Activated T-cell treated with anti-CD3 and anti-CD28 coated beads, Interleukin-2, amount 50 U/mL, for 4 hours (primary cell): ENCODE results near the gene CHRD. TPM values are rescaled to one million over a fixed set of nuclear protein-coding genes. Genes with fewer than 3 reads are reported as not detected.

ENCODE experiments used
- ATAC-seq, 2 donors: fragments of 200-7000 bp; cut with Tn5 transposase; one replicate each; pipeline ENCODE4 v1.10.0; 2021
- DNase-seq: peaks from one replicate; pipeline ENCODE4 v3.0.0-alpha.2; 2020
- H3K27me3 Mint-ChIP-seq: one replicate; pipeline ENCODE4 v1.8.0; 2021; ENCODE audit warnings: low read depth, mixed read lengths
- H3K36me3 Mint-ChIP-seq: one replicate; pipeline ENCODE4 v1.8.0; 2022; ENCODE audit warnings: mixed read lengths; ENCODE audit not compliant: insufficient read depth
- H3K4me1 Mint-ChIP-seq: one replicate; pipeline ENCODE4 v1.8.0; 2021; ENCODE audit warnings: low read depth, mixed read lengths
- H3K4me3 Mint-ChIP-seq: one replicate; pipeline ENCODE4 v1.8.0; 2021; ENCODE audit warnings: mild to moderate bottlenecking, moderate library complexity, mixed read lengths
- H3K9me3 Mint-ChIP-seq: one replicate; pipeline ENCODE4 v1.8.0; 2021; ENCODE audit warnings: mixed read lengths
- total RNA-seq, 3 donors: library from RNA; stranded (reverse); gene quantifications; one replicate each; pipeline ENCODE4 v1.2.1, GENCODE V29; 2021

CHRD gene
- total RNA-seq, 3 donors from 2014 or later = 0.11 to 0.33 TPM; not detected in 1

GRCh38 chr3:184389384-184389783, 9.5 kb downstream of the CHRD start:
- ATAC-seq (no peak), DNase-seq (no peak)
- no peaks in the 10 kb centered on the region for H3K4me1 Mint-ChIP-seq
- no peak overlapping the region for H3K4me3 Mint-ChIP-seq
- peaks cover 21% of the 10 kb centered on the region for H3K27me3 Mint-ChIP-seq
- no peaks in the 10 kb centered on the region for H3K36me3 Mint-ChIP-seq
- H3K9me3 Mint-ChIP-seq = no peaks in the 10 kb centered on the region

DNA sequence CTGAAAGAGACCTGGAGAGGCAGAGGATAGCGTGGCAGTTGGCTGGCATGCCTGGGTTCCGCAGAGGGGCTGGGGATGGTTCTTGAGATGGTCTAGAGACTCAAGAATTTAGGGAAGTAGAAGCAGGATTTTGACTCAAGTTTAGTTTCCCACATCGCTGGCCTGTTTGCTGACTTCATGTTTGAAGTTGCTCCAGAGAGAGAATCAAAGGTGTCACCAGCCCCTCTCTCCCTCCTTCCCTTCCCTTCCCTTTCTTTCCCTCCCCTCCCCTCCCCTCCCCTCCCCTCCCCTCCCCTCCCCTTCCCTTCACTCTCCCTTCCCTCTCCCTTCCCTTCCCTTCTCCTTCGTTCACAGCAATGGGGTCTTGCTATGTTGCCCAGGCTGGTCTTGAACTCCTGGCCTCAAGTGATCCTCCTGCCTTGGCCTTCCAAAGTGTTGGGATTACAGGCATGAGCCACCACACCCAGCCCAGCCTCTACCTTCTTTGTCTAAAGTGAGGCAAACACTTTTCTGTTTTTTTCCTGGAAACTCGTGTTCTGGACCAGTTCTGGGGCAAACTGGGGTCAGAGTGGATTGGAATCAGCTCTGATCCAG, 10.2 kb downstream of the CHRD start:
- H3K9me3 Mint-ChIP-seq = no peaks in the 10 kb centered on the region
- DNase-seq (no peak), ATAC-seq (no peak)
- no peaks in the 10 kb centered on the region for H3K4me1 Mint-ChIP-seq
- peaks cover 19% of the 10 kb centered on the region for H3K27me3 Mint-ChIP-seq
- H3K4me3 Mint-ChIP-seq = no peak overlapping the region
- H3K36me3 Mint-ChIP-seq = no peaks in the 10 kb centered on the region

GRCh38 chr3:184391266-184391665, 11.4 kb downstream of the CHRD start:
- H3K27me3 Mint-ChIP-seq = peaks cover 13% of the 10 kb centered on the region
- no peaks in the 10 kb centered on the region for H3K4me1 Mint-ChIP-seq
- no peak for ATAC-seq

DNA sequence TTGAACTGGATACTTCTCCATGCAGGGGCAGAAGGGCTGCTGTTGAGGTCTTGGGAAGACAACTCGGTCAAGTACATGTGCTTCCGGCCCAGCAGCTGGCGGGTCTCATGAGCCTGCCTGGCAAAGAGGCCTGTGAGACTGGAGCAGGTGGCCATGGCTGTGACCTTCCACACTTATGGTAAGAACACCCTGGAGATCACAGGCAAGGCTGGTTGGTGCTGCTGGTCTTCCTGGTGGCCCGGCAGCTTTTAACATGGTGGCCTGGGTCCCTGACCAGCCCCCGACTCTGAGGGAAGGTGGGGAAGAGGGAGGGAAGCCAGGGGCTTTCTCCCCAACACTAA, 15.4 kb downstream of the CHRD start:
- H3K4me3 Mint-ChIP-seq = no peak overlapping the region
- no peaks in the 10 kb centered on the region for H3K4me1 Mint-ChIP-seq
- no peak for ATAC-seq

More at GRCh38 chr3:184391266-184391665, 11.4 kb downstream of the CHRD start:
- H3K9me3 Mint-ChIP-seq = no peaks in the 10 kb centered on the region
- no peak overlapping the region for H3K4me3 Mint-ChIP-seq
- no peaks in the 10 kb centered on the region for H3K36me3 Mint-ChIP-seq
- DNase-seq = no peak

DNA sequence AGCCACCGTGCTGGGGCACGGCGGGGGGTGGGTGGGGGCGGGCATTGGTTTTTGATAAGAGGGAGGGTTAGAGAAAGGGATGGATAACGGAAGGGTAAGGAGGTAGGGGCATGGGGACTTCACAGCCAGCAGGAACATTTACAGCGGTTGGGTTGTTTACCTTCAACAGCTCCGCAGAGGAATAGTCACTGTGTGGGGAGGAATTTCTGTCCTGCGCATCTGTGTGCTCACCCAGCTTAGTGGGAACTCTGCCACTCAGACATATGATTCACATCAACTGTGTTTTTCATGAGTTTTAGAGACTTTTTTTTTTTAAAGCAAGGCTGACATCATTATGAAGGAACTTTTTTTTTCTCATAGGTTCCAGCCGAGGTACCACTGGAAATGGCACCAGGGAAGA, 19.6 kb downstream of the CHRD start:
- Mint-ChIP-seq H3K27me3 (peaks cover 27% of the 10 kb centered on the region), H3K36me3 (no peaks in the 10 kb centered on the region), H3K9me3 (no peaks in the 10 kb centered on the region), H3K4me1 (no peaks in the 10 kb centered on the region), H3K4me3 (no peak overlapping the region)
- DNase-seq = no peak
- no peak for ATAC-seq

More for the DNA sequence above, 15.4 kb downstream of the CHRD start:
- DNase-seq = no peak
- H3K9me3 Mint-ChIP-seq = no peaks in the 10 kb centered on the region
- H3K27me3 Mint-ChIP-seq = peaks cover 7% of the 10 kb centered on the region
- H3K36me3 Mint-ChIP-seq = no peaks in the 10 kb centered on the region

- no peaks in the 10 kb centered on the region for H3K4me1 Mint-ChIP-seq
- no peak for ATAC-seq
- H3K27me3 Mint-ChIP-seq = peaks cover 20% of the 10 kb centered on the region
- no peaks in the 10 kb centered on the region for H3K36me3 Mint-ChIP-seq
- no peak overlapping the region for H3K4me3 Mint-ChIP-seq
- no peaks in the 10 kb centered on the region for H3K9me3 Mint-ChIP-seq
- no peak for DNase-seq
These were observed 25.5 kb downstream of the CHRD start for GRCh38 chr3:184405075-184406030.

DNA sequence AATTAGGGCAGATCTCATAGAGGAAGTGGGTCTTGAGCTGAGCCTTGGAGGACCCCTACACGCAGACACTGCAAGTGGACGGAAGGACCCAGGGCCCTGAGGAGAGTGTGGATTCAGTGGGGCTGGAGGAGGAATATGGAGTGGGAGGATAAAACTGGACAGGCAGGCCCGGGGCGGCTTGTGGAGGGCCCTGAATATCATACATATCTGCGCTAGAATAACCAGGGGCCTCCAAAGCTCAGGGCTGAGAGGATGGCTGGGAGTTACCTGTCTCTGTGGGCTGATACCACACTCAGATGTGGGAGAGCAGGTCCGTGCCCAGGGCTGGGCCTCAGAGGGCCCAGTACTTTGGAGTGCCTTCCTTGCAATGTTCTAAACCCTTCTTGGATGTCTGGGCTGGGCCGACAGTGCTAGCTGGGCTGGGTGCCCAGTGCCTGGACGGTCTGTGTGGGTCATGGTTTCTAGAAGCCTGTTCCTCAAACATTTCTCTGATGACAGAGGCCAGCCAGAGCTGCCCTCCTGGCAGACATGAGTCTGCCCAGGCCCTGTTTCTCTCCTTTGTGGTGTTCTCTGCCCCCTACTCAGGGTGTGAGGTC, 29.6 kb downstream of the CHRD start:
- Mint-ChIP-seq H3K36me3 (no peaks in the 10 kb centered on the region), H3K27me3 (peaks cover 6% of the 10 kb centered on the region), H3K4me1 (no peaks in the 10 kb centered on the region), H3K4me3 (no peak overlapping the region), H3K9me3 (no peaks in the 10 kb centered on the region)
- ATAC-seq = no peak
- no peak for DNase-seq

DNA sequence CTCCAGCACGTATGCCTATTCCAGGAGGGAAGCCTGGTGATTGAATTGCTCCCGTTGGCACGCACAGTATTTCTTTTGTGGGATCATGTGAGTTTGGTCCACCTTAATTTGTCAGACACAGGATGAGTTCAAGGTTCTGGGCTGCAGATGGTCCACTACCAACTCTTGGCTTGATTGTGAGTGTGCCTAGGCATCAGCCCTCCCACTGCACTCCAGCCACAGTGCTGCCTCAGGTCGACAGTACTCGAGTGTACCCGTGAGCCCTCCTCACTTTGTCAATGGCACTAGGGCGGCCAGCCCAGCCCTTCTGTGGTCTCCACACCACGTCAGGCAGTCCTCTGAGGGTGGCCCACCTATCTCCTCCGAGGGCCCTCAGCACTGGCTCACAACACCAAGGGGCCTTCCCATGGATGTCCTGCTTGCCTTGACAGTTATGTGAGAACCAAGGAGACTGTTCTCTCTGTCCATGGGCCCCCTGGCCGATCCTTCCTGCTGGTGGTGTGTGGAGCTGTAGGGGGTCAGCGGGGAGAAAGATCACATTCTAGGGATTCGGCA, 30.2 kb downstream of the CHRD start:
- Mint-ChIP-seq H3K36me3 (no peaks in the 10 kb centered on the region), H3K9me3 (no peaks in the 10 kb centered on the region), H3K27me3 (peaks cover 6% of the 10 kb centered on the region), H3K4me3 (no peak overlapping the region), H3K4me1 (no peaks in the 10 kb centered on the region)
- DNase-seq (no peak), ATAC-seq (no peak)

DNA sequence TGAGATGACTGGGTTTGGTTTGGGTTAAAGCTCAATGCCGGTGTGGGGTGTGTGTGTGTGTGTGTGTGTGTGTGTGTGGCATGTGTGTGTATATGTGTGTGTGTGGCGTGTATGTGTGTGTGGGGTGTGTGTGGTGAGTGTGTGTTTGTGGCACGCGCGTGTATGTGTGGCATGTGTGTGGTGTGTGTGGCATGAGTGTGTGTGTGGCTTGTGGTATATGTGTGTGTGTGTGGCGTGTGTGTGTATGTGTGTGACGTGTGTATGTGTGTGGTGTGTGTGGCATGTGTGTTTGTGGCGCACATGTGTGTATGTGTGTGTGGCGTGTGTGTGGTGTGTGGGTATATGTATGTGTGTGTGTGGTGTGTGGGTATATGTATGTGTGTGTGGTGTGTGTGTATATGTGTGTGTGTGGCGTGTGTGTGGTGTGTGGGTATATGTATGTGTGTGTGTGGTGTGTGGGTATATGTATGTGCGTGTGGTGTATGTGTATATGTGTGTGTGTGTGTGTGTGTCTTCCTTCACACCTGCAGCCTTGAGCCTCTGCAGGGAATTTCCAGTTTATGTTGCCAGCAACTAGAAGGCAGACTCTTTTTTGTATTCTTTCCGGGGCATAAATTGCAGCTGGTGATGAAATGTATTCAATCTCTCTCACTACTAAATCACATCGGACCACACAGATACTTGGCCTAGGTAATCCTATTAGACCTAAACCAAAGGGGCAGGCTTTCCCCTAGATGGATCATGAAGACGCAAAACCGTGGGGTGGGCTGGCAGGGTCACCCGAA, 34.8 kb downstream of the CHRD start:
- Mint-ChIP-seq H3K36me3 (no peaks in the 10 kb centered on the region), H3K27me3 (peaks cover 6% of the 10 kb centered on the region), H3K4me1 (peaks cover 2% of the 10 kb centered on the region), H3K4me3 (no peak overlapping the region), H3K9me3 (no peaks in the 10 kb centered on the region)
- ATAC-seq = no peak
- no peak for DNase-seq

- H3K4me3 Mint-ChIP-seq = no peak overlapping the region
- DNase-seq (no peak), ATAC-seq (no peak)
- H3K36me3 Mint-ChIP-seq = no peaks in the 10 kb centered on the region
- H3K9me3 Mint-ChIP-seq = no peaks in the 10 kb centered on the region
- peaks cover 2% of the 10 kb centered on the region for H3K4me1 Mint-ChIP-seq
- H3K27me3 Mint-ChIP-seq = peaks cover 6% of the 10 kb centered on the region
These were observed 35.3 kb downstream of the CHRD start for GRCh38 chr3:184415203-184415490.

DNA sequence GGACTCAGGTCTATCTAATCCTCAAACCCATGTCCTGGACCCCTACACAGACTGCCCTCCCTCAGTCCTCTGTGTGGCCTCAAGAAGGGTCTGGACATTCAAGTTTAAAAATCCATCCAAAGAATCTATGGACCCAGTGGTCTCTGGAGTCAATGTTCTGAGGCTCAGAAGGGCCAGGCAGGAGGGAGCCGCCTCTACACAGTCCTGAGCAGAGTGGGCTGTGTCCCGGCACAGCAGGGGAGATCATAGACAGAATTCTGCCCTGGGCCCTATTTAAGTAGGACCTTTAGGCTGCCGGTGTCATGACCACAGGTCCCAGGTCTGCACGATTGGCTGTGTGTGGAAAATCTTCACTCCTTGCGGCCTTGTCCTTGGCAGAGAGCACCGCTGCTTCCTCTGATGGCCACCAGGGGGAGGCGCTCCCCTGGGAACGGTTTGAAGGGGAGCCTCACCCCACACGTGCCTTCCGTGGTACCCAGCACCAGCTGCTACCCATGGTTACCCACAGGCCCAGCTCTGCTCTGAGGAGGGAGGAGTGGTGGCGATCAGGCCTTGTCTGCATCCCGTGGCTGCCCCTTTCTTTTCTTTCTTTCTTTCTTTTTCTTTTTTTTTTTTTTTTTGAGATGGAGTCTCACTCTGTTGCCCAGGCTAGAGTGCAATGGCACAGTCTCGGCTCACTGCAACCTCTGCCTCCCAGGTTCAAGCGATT, 37.9 kb downstream of the CHRD start:
- Mint-ChIP-seq H3K27me3 (no peaks in the 10 kb centered on the region), H3K9me3 (no peaks in the 10 kb centered on the region), H3K4me3 (no peak overlapping the region), H3K36me3 (no peaks in the 10 kb centered on the region), H3K4me1 (peaks cover 2% of the 10 kb centered on the region)
- DNase-seq = peak; percentile 66
- peak; percentile 98 for ATAC-seq

- Mint-ChIP-seq H3K9me3 (no peaks in the 10 kb centered on the region), H3K36me3 (no peaks in the 10 kb centered on the region), H3K4me3 (no peak overlapping the region), H3K27me3 (peaks cover 3% of the 10 kb centered on the region), H3K4me1 (peaks cover 2% of the 10 kb centered on the region)
- no peak for DNase-seq
- ATAC-seq = no peak
These were observed 39.3 kb downstream of the CHRD start for GRCh38 chr3:184419171-184419570.

DNA sequence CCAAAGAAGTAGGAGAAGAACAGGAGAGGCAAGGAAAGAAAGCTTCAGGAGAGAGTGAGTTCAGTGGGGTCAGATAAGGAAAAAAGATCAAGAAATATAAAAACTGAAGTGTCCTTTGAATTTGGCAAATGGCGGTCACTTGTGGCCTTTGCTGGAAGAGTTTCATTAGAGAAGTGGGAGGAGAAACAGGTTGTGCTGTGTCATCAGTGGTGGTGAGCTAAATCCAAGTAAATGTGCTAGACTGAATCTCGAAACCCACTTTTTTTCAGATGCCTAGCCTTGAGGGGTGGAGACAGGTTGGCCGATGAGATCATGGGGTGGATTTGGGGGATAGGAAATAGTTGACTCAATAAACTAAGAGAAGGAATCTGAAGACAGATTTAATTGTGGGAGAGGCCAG, 43.7 kb downstream of the CHRD start:
- no peaks in the 10 kb centered on the region for H3K36me3 Mint-ChIP-seq
- H3K27me3 Mint-ChIP-seq = peaks cover 8% of the 10 kb centered on the region
- H3K4me3 Mint-ChIP-seq = no peak overlapping the region
- H3K4me1 Mint-ChIP-seq = no peaks in the 10 kb centered on the region
- no peak for ATAC-seq
- DNase-seq = no peak
- H3K9me3 Mint-ChIP-seq = no peaks in the 10 kb centered on the region
